Tibial nerve (tissue), 4 donors: ENCODE results near the gene PKNOX1.

Experiments used
- CTCF ChIP-seq, 5 experiments: fragments of 200-600 bp in 3 of 5; fragments of 450-650 bp in 2 of 5; sonication (generic) in 3 of 5; IDR thresholded peaks; one replicate each; pipeline ENCODE4 v1.5.1; 2016 to 2019; ENCODE audit warnings: antibody characterized with exemption in 5 of 5, mild to moderate bottlenecking in 3 of 5, moderate library complexity in 2 of 5
- EP300 ChIP-seq, 2 donors: sonication (generic); formaldehyde crosslinking; IDR thresholded peaks; one replicate each; pipeline ENCODE4 v1.6.1; 2017; ENCODE audit warnings: antibody characterized with exemption in 2 of 2, mild to moderate bottlenecking in 1 of 2
- POLR2A ChIP-seq, 2 donors: fragments of 450-650 bp; IDR thresholded peaks; one replicate each; pipeline ENCODE4 v1.6.1; 2017; ENCODE audit warnings: antibody characterized with exemption in 2 of 2, mild to moderate bottlenecking in 2 of 2, moderate library complexity in 2 of 2

DNA sequence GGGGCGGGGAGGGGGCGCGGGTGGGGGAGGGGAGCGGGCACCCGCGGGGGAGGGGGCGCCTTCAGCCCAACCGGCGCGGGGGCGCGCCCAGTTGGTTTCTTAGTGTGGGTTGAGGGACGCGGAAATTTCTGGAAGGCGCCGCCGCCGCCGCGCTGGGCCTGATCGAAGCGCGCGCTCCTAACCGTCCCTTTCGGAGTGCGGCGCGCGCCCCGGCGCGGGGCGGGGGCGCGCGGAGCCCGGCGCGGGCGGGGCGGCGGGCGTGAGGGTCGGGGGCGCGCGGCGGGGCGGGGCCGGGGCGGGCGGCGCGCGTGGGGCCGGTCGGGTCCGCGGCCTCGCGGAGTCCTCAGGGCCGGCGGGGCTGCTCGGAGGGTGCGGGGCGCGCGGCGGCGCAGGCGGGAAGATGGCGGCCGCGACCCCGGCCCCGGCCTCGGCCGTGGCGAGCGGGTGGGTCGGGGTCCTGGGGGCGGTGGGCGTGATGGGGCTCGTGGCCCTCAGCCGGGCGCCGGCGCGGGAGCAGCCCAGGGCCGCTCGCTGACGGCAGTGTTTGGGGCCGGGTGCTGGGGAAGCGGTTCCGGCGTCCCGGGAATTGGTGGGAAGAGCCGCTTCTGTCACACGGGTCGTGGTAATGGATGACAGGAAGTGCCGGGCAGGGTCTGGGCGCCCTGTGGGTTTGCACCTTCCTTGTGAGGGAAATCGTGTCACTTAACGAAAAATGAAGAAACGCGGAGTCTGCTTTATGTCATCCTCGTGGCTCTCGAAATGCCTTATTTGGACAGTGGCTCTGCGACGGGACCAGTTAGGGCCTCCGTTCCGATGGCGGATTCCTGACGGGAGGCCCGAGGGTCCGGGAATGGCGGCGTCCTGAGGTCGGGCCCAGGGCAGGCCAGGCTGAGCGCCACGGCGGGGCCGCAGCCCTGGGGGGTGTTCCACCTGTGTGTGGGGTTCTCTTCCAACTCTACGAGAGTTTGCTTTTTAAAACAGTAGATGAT lies 764 bp downstream of the PKNOX1 start:
- TF ChIP-seq CTCF (IDR thresholded peaks at IDR 0.05) (no peak), POLR2A (IDR thresholded peaks at IDR 0.05) (peak; percentile 10 to 22), EP300 (IDR thresholded peaks at IDR 0.05) (peak in 1 of 2 donors; percentile 63)
